SU-DHL-6 (cell line): Measurements from ENCODE around the gene SLC52A1.

ENCODE experiments used
- H2AFZ ChIP-seq: fragments of 200-600 bp; sonication (generic); 2 replicates; pipeline ENCODE4 v1.6.1; 2014; ENCODE audit warnings: low read depth, mild to moderate bottlenecking, moderate library complexity, mixed read lengths, antibody characterized with exemption, low read length; ENCODE audit not compliant: severe bottlenecking
- H3F3A ChIP-seq: fragments of 200-600 bp; shearing (Covaris generic); 2 replicates; pipeline ENCODE4 v1.6.0; 2016; ENCODE audit warnings: antibody characterized with exemption, mild to moderate bottlenecking; ENCODE audit not compliant: insufficient read depth
- H3K27ac ChIP-seq: fragments of 200-600 bp; sonication (generic); 2 replicates; pipeline ENCODE4 v1.5.1; 2016; ENCODE audit warnings: low read depth, mild to moderate bottlenecking, low read length, moderate library complexity, mixed read lengths
- H3K27me3 ChIP-seq: fragments of 200-600 bp; sonication (generic), shearing (Covaris generic); 2 replicates; pipeline ENCODE4 v1.6.0; 2014; ENCODE audit warnings: mild to moderate bottlenecking, low read length
- H3K36me3 ChIP-seq: fragments of 200-600 bp; sonication (generic); 2 replicates; pipeline ENCODE4 v1.6.1; 2014; ENCODE audit warnings: mild to moderate bottlenecking, low read length, mixed read lengths
- H3K4me2 ChIP-seq: fragments of 300-600, 200-600 bp; shearing (Covaris generic), sonication (generic); 2 replicates; pipeline ENCODE4 v1.6.0; 2014; ENCODE audit warnings: low read length, low read depth, mild to moderate bottlenecking; ENCODE audit not compliant: poor library complexity, severe bottlenecking
- H3K4me3 ChIP-seq: fragments of 200-600 bp; sonication (generic); 2 replicates; pipeline ENCODE4 v1.5.1; 2014; ENCODE audit warnings: antibody characterized with exemption, low read length, mild to moderate bottlenecking, mixed read lengths; ENCODE audit not compliant: insufficient read depth, poor library complexity, severe bottlenecking
- H3K79me2 ChIP-seq: fragments of 200-600 bp; sonication (generic); 2 replicates; pipeline ENCODE4 v1.6.1; 2014; ENCODE audit warnings: mild to moderate bottlenecking, low read length, moderate library complexity; ENCODE audit not compliant: insufficient read depth
- H3K9ac ChIP-seq: fragments of 200-600 bp; sonication (generic); 2 replicates; pipeline ENCODE4 v1.7.0; 2014; ENCODE audit warnings: mild to moderate bottlenecking, low read length
- H3K9me2 ChIP-seq: fragments of 200-600 bp; sonication (generic); replicated peaks from 2 replicates; pipeline ENCODE4 v1.6.1; 2014; ENCODE audit warnings: low read length; ENCODE audit not compliant: insufficient read depth
- H3K9me3 ChIP-seq: fragments of 200-600 bp; sonication (generic); 2 replicates; pipeline ENCODE4 v1.6.1; 2014; ENCODE audit warnings: low read length, mixed read lengths; ENCODE audit not compliant: insufficient read depth
- H4K20me1 ChIP-seq: fragments of 200-600 bp; sonication (generic); 2 replicates; pipeline ENCODE4 v1.6.1; 2014; ENCODE audit warnings: low read depth, mild to moderate bottlenecking, antibody characterized with exemption, low read length, moderate library complexity, mixed read lengths
- CTCF ChIP-seq: fragments of 200-600 bp; sonication (generic); IDR thresholded peaks from one replicate; pipeline ENCODE4 v1.5.1; 2017; ENCODE audit warnings: antibody characterized with exemption, mild to moderate bottlenecking, low read length, moderate library complexity; ENCODE audit not compliant: insufficient read depth, poor library complexity, severe bottlenecking
- EZH2phosphoT487 ChIP-seq: fragments of 200-600 bp; sonication (generic), shearing (Covaris generic); conservative IDR thresholded peaks from 2 replicates; pipeline ENCODE4 v1.6.1; 2018; ENCODE audit warnings: mild to moderate bottlenecking, antibody characterized with exemption, low read length, moderate library complexity, mixed read lengths

The SLC52A1 gene

DNA sequence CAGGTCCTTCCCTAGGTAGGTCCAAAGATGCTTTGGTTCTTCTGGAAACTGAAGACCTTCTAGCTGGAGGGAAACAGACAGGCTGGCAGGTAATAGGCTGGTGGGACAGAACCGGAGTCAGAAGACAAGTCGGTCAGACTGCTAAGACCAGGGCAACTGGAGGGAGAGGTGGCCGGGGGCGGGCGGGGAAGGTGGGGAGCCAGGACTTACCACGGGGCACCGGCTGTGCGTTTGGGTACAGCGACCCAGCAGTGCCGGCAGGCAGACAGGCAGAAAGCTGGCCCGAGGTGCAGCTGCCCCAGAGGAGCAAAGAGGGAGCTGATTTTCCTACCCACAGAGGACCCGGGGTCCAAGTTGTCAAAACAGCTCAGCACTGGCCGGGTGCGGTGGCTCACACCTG, 575 bp downstream of the SLC52A1 start:
- Histone ChIP-seq H3K4me3 (no peak overlapping the region), H3K9me3 (no peaks in the 10 kb centered on the region), H3F3A (peaks cover 5% of the 10 kb centered on the region; the same call in 1 of the 2 replicates), H3K27ac (no peak overlapping the region), H3K4me2 (no peak overlapping the region), H4K20me1 (no peaks in the 10 kb centered on the region), H3K27me3 (no peaks in the 10 kb centered on the region), H3K9me2 (no peaks in the 10 kb centered on the region), H2AFZ (no peak overlapping the region), H3K9ac (no peak overlapping the region), H3K36me3 (no peaks in the 10 kb centered on the region), H3K79me2 (no peaks in the 10 kb centered on the region)
- TF ChIP-seq CTCF (no peak), EZH2phosphoT487 (no peak)

GRCh38 chr17:5034063-5034462, 1.2 kb downstream of the SLC52A1 start:
- no peak for TF ChIP-seq CTCF
- no peak for TF ChIP-seq EZH2phosphoT487
- Histone ChIP-seq H3K36me3 (no peaks in the 10 kb centered on the region), H3K9me2 (no peaks in the 10 kb centered on the region), H3F3A (peaks cover 5% of the 10 kb centered on the region; the same call in 1 of the 2 replicates), H4K20me1 (no peaks in the 10 kb centered on the region), H3K4me3 (no peak overlapping the region), H3K9ac (no peak overlapping the region), H3K4me2 (no peak overlapping the region), H3K27ac (no peak overlapping the region), H3K27me3 (no peaks in the 10 kb centered on the region), H3K9me3 (no peaks in the 10 kb centered on the region), H2AFZ (no peak overlapping the region), H3K79me2 (no peaks in the 10 kb centered on the region)

GRCh38 chr17:5033352-5034015, 1.7 kb downstream of the SLC52A1 start:
- H3K27ac ChIP-seq = no peak overlapping the region
- TF ChIP-seq CTCF (no peak), EZH2phosphoT487 (no peak)
- no peak overlapping the region for H3K9ac ChIP-seq
- H3K27me3 ChIP-seq = no peaks in the 10 kb centered on the region
- no peaks in the 10 kb centered on the region for H3K36me3 ChIP-seq
- no peak overlapping the region for H2AFZ ChIP-seq
- H3F3A ChIP-seq = peaks cover 5% of the 10 kb centered on the region; the same call in 1 of the 2 replicates
- H3K4me3 ChIP-seq = no peak overlapping the region
- no peak overlapping the region for H3K4me2 ChIP-seq
- no peaks in the 10 kb centered on the region for H3K79me2 ChIP-seq
- no peaks in the 10 kb centered on the region for H4K20me1 ChIP-seq
- no peaks in the 10 kb centered on the region for H3K9me2 ChIP-seq
- H3K9me3 ChIP-seq = no peaks in the 10 kb centered on the region
